GM23248 (cell line): ENCODE results near the gene APOL3.
"Not testable (repeated sequence)": the region's sequence is repeated elsewhere in the genome, so short reads cannot be mapped to it uniquely, and the experiment has no call there.

ENCODE experiments used
- EZH2 ChIP-seq: fragments of 200-600 bp; sonication (generic); IDR thresholded peaks from 2 replicates; pipeline ENCODE4 v1.6.1; 2018; ENCODE audit warnings: antibody characterized with exemption, mild to moderate bottlenecking; ENCODE audit not compliant: insufficient read depth, poor library complexity, severe bottlenecking
- EZH2phosphoT487 ChIP-seq: fragments of 200-600 bp; sonication (generic); IDR thresholded peaks from 2 replicates; pipeline ENCODE4 v1.6.1; 2018; ENCODE audit warnings: antibody characterized with exemption, moderate library complexity, mild to moderate bottlenecking, low read depth; ENCODE audit not compliant: insufficient read depth

GRCh38 chr22:36205573-36205972 is 45.0 kb upstream of the APOL3 start:
- TF ChIP-seq EZH2phosphoT487, EZH2: not testable (repeated sequence)
